HG02852 (cell line): Measurements from ENCODE around the gene CD86.
"Not testable (repeated sequence)": the region's sequence is repeated elsewhere in the genome, so short reads cannot be mapped to it uniquely, and the experiment has no call there.

ENCODE experiments used
- ATAC-seq: cut with Tn5 transposase; IDR thresholded peaks from one replicate; pipeline ENCODE4 v1.9.1; 2021; ENCODE audit warnings: mild to moderate bottlenecking, moderate library complexity; ENCODE audit not compliant: unreplicated experiment

Gene CD86

GRCh38 chr3:122055215-122055614 is at the start of gene CD86:
TSS of gene CD86 (plus strand) at chr3:122055362. CDS start at chr3:122055490, 128 bp downstream.
- ATAC-seq, result peak; percentile 99

GRCh38 chr3:122006267-122006666 is 48.9 kb upstream of the CD86 start:
- ATAC-seq, result no peak

GRCh38 chr3:122008166-122008565 is 47.0 kb upstream of the CD86 start:
- ATAC-seq, result no peak

GRCh38 chr3:122010506-122010905 is 44.7 kb upstream of the CD86 start:
- ATAC-seq, result no peak

- ATAC-seq, result no peak
Observed at GRCh38 chr3:122011396-122011795, 43.8 kb upstream of the CD86 start.

- ATAC-seq, result no peak
Observed at GRCh38 chr3:122012821-122013220, 42.3 kb upstream of the CD86 start.

GRCh38 chr3:122013448-122013925 is 41.7 kb upstream of the CD86 start:
- no peak for ATAC-seq

GRCh38 chr3:122014741-122015140 is 40.4 kb upstream of the CD86 start:
- peak; percentile 85 for ATAC-seq

GRCh38 chr3:122019493-122019892 is 35.7 kb upstream of the CD86 start:
- no peak for ATAC-seq

- no peak for ATAC-seq
Observed at GRCh38 chr3:122021037-122021436, 34.1 kb upstream of the CD86 start.

GRCh38 chr3:122021811-122022401 is 33.3 kb upstream of the CD86 start, which contains the start of gene ILDR1:
TSS of gene ILDR1 (minus strand) at chr3:122022247. CDS start at chr3:122022077, 170 bp downstream.
- peak; percentile 35 for ATAC-seq

- no peak for ATAC-seq
Observed at GRCh38 chr3:122023335-122023910, 31.7 kb upstream of the CD86 start.

- no peak for ATAC-seq
Observed at GRCh38 chr3:122024800-122025199, 30.4 kb upstream of the CD86 start.

- ATAC-seq, result peak; percentile 85
Observed at GRCh38 chr3:122025296-122025695, 29.9 kb upstream of the CD86 start.

GRCh38 chr3:122030381-122031122 is 24.6 kb upstream of the CD86 start:
- peak; percentile 63 for ATAC-seq

- peak; percentile 36 for ATAC-seq
Observed at GRCh38 chr3:122031123-122031468, 24.1 kb upstream of the CD86 start.

- ATAC-seq, result no peak
Observed at GRCh38 chr3:122032531-122032930, 22.6 kb upstream of the CD86 start.

GRCh38 chr3:122033023-122033422 is 22.1 kb upstream of the CD86 start:
- ATAC-seq, result no peak

GRCh38 chr3:122047296-122047695 is 7.9 kb upstream of the CD86 start:
- not testable (repeated sequence) for ATAC-seq

GRCh38 chr3:122047773-122048172 is 7.4 kb upstream of the CD86 start:
- not testable (repeated sequence) for ATAC-seq

GRCh38 chr3:122052968-122053367 is 2.2 kb upstream of the CD86 start:
- ATAC-seq, result no peak

- no peak for ATAC-seq
Observed at GRCh38 chr3:122057671-122058070, 2.5 kb downstream of the CD86 start.
